HG02970 (cell line): Measurements from ENCODE around the gene MAPKBP1.

Experiments
- ATAC-seq: cut with Tn5 transposase; IDR thresholded peaks from one replicate; pipeline ENCODE4 v1.9.1; 2021; ENCODE audit warnings: mild to moderate bottlenecking, moderate library complexity, moderate number of reproducible peaks; ENCODE audit not compliant: unreplicated experiment, low FRiP score

MAPKBP1 gene

DNA sequence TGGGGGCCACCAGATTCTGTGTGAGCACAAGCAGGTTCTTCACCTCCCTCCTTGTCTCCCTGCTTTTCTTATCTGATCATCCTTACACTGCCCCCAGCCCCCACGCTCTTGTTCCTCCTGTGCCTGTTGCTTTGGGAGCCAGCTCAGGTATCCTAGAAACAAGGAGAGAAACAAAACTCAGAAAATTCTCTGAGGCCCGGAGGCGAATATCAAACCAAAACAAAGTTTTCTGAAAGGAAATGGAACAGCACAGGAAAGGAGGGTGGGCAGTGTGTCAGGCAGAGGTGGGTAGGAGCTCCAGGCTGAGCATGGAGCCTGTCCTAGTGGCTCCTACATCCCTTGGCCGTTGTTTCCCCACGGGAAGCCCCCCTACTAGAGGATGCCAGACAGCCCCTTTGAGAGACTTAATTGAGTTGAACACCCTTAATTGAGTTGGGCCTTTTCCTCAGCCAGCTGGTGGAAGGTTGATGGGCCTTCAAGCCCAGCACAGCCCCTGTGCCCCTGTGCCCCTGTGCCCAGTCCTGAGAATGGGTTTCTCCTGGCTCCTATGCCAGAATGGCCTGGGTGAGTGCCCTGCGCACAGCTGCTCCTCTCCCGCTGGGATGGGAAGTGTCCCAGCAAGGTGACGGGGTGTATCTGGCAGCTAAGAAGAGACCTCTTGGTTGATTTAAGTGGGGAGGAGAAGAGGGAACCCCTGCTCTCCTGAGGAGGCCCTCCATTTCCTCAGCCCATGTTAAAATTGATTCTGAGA, 30.8 kb downstream of the MAPKBP1 start:
- ATAC-seq: no peak

DNA sequence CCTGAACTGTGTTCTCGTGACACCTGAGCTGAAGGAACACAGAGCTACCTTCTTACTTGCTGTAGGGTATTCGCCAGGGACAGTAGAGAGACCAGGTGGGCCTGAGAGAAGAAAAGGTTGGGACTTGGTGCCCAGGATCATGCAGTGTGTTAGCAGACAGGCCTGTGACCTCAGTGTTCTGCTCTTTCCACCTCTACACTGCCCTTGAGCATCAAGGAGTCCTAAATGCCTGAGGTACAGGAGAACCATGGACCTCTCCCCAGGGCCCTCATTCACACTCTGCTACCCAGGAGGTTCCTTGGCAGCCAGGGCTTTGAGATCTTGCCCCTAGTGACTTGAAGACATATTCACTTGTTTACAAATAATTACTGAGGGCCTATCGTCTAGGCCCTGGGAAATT, 31.4 kb downstream of the MAPKBP1 start:
- no peak for ATAC-seq

DNA sequence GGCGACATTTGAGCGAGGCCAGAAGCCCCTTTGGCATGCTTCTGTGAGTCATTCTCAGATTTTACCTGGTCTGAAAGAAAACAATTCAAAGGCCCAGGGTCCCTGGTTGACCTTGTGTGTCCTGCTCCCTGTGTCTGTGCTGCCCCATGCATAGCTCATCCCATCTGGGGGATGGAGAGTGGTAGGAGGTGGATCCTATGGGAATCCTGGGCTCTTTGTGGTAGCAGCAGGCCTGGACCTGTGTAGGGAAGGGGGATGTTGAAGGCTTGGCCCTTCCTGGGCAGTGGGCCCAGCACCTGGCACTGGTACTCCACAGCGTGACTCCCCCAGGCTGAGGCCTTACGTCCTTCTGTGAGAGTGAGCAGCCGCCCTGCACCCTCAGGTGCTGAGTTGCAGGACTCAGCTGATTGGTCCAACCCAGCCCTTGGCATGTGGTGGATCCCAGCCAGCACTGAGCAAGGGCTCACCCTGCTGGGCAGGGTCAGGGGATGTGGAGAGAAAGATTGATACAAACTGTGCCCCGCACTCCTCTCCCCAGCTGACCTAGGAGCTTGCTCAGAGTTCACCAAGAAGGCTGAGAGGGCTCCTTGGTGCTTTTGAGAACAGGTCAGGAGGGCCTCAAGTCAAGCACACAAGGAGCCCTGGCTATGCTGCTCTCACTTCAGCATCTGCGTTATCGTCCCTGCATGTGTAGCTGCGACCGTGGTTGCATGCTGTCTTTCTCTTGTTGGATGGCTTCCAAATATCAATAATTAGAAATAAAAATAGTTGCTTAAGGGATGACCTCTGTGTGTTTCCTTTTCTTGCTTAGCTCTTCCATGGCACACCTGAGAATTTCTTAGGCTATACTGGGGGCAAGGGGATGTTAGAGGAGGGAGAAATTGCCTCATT, 32.3 kb downstream of the MAPKBP1 start:
- no peak for ATAC-seq

DNA sequence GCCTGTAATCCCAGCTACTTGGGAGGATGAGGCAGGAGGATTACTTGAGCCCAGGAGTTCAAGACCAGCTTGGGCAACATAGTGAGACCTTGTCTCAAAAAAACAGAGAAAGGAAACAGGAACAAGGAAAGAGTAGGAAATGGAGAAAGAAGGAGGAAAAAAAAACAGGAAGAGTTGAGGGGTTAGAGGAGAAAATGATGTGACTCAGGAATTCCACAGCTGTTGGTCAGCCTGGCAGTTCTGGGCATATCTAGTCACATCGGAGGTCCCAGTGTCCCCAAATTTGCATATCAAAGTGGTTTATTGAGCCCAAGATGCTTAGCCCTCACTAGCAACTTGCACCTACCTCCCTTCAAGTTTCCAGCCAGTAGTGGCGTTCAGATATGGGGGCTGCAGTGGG, 34.8 kb downstream of the MAPKBP1 start:
- ATAC-seq: no peak

DNA sequence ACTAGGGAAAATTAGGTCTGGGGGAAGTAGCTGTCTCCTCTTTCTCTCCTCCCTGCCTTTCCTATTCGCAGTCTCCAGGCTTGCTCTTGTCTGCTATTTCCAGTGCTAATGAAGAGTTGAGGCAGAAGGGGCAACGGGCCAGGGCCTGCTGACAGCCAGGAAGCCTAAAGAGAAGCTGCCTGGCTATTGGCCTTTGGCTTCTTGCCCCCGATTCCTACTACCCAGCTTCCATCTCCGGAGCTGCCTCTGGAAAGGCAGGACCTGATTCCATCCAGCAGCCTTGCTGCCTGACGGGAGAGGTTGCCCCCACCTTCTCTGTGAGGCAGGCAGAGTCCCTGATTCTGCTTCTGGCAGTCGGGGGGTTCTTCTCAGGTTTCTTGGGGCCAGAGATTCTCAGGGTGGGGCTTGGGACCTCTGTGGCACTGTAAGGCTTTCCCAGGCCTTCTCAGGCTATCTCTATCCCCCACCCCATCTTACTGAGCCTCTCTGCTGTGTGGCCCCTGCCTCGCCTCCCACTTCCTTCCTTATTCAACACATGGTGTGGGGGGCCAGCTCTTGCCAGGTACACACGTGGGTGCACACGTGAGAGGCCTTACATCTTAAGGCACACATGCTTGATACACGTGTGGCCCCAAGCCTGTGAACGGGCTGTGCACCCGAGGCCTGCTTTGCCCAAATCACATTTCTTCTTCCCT, 35.4 kb downstream of the MAPKBP1 start:
- no peak for ATAC-seq

DNA sequence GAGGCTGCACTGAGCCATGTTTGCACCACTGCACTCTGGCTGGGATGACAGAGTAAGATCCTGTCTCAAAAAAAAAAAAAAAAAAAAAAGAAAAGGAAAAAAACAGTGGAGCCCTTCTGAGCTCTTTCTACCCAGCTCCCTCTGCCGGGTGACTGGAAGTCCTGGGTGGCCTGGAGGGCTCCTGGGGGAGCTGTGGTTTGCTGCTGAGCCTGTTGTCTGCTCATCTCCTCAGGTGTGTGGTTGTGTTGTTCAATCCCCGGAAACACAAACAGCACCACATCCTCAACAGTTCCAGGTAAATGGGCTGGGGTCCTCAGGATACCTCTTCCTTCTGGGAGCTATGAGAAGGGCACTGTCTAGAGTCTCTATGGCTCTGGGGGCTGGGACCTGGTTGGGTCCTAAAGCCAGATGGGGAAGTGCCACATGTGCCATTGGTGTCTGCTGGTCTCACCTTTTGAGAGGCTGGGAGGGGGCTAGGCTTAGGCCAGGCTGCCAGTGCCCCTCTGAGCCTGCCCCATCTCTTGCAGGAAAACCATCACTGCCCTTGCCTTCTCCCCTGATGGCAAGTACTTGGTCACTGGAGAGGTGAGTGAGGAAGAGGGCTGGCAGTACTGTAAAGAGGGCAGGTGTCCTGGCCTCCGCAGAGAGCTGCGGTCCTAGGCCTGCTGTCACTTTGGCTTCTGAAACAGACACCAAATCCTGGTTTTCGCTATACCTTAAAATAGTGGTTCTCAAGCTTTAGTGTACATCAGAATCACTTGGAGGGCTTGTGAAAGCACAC, 36.6 kb downstream of the MAPKBP1 start:
- ATAC-seq: no peak

DNA sequence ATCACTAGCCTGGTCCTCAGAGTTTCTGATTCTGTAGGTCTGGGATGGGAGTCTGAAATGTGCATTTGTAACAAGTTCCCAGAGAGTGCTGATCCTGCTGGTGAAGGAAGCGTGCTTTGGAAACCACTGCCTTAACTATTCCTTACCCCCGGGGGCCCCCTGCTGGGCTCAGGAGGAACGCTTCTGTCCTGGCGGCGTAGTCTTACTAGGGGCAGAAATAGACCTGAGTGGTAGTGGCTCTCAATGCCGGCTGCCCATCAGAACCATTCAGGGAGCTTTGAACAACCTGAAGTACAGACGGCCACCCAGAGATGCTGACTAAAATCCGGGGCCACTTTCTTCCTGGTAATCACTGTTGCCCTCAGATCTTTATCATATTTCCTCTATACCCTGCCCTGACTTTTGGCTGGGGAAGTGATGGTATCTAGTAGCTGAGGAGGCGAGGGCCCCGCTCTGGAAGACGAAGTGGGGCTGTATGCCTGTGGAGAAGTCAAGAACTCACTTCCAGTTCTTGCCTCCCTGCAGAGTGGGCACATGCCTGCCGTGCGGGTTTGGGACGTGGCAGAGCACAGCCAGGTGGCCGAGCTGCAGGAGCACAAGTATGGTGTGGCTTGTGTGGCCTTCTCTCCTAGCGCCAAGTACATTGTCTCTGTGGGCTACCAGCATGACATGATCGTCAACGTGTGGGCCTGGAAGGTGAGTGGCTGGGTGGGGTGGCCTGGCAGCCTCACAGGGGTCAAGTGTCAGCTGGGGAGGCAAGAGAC, 37.3 kb downstream of the MAPKBP1 start:
- ATAC-seq: no peak

DNA sequence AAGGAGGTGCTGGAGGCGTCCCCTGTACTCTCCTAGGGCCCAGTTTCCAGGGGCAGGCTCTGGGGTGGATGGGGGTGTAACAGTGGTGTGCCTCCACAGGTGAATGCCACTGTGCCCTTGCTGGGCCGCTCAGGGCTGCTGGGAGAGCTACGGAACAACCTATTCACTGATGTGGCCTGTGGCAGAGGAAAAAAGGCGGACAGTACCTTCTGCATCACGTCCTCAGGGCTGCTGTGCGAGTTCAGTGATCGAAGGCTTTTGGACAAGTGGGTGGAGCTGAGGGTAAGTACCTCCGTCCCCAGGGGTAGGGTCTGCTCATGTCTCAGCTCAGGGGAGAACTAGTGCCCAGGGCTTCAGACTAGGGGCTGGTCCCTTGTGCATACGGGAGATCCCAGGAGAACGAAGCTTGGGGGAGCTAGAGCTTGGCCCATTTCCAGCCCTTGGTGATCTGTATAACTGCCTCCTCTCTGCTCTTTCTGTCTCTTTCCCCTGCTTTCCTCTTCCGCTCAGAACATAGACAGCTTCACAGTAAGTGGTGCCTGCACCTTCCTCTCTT, 38.6 kb downstream of the MAPKBP1 start:
- no peak for ATAC-seq

DNA sequence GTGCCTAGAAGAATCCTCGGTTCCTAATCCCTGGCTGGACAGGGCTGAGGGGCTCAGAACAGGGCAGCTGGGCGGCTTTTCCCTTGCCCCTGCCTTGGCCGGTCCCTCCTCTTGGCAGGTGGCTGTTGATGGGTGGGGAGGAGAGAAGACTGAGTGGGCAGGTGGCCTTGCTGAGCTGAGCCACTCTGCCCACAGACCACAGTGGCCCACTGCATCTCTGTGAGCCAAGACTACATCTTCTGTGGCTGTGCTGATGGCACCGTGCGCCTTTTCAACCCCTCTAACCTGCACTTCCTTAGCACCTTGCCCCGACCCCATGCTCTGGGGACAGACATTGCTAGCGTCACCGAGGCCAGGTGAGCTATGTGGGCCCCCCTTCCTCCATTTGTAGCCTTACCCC, 39.1 kb downstream of the MAPKBP1 start:
- no peak for ATAC-seq

DNA sequence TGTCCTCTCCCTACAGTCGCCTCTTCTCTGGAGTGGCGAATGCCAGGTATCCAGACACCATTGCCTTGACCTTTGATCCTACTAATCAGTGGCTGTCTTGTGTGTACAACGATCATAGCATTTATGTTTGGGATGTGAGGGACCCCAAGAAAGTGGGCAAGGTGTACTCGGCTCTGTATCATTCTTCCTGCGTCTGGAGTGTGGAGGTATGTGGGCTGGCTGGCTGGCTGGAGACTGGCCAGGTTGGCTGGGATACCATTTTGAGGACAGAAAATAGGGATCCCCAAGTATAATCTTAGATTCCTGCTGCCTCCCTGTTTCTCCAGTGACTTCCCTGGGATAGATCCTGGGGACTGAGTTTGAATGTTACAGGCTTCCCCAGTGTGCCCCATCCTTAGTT, 40.2 kb downstream of the MAPKBP1 start:
- no peak for ATAC-seq

DNA sequence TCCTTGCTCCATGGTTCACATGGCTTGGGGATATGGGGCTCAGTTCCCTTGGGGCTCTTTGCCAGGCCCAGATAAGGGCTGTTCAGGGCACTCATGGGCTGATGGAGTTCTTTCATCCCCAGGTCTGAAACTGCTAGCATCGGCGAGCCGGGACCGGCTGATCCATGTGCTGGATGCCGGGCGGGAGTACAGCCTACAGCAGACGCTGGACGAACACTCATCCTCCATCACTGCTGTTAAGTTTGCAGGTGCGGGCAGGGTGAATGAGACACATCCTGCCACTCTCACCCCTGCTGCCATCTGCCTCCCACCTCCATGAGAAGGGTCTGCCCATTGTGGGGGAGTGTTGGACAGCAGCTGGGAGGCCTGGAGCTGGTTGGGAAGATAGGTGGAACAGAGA, 42.5 kb downstream of the MAPKBP1 start:
- no peak for ATAC-seq

DNA sequence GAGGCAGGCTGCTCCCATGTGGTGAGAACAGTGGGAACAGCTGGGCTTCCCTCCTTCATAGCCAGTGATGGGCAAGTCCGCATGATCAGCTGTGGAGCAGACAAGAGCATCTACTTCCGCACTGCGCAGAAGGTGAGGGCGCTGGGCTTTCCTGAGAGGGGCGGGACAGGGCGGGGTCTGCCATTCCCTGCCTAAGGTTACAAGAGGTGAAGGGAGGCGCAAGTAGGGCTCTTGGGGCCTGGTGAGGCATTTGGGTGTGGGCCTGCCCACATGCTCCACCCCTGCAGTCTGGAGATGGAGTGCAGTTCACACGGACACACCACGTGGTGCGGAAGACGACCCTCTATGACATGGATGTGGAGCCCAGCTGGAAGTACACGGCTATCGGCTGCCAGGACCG, 43.0 kb downstream of the MAPKBP1 start:
- no peak for ATAC-seq

DNA sequence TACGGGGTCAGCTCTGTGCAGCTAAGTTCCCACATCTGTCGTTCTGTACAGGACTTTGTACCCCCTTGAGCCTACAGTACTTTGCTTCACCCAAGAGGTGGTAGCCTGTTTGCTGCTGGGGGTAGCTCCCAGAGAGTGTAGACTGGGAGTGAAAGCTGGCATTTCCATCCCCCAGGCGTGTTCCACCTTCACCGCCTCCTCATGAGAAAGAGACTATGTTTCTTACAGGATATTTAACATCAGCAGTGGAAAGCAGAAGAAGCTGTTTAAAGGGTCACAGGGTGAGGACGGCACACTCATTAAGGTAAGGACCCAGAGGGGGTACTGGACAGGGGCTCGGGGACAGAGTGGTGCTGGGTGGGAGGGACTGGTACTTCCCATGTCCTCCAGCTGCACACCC, 43.5 kb downstream of the MAPKBP1 start:
- no peak for ATAC-seq

DNA sequence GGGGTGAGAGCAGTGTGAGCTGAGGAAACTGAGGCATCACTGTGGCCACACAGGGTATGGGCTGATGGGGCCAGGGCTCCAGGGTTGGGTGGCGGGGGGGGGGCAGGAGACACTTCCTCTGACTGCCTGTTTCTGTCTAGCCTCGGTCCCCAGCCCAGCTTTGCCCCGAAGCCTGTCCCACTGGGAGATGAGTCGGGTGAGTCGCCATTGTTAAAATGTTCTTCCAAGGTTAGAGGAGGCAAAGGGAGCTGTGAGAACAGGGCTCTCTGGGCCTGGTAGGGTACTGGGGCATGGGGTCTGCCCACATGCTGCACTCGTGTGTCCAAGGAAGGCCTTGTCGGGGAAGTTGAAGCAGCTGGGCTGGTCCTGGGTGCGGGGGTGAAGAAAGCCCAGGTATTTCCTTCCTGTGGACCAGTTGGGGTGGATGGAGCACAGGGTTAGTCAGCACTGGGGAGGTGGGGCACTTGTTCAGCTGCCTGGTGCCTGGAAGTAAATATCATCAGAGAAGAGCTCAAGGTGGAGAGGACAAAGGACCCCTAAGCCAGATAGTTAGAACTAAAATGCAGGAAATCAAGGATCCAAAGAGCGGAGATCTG, 45.3 kb downstream of the MAPKBP1 start:
- ATAC-seq: no peak

DNA sequence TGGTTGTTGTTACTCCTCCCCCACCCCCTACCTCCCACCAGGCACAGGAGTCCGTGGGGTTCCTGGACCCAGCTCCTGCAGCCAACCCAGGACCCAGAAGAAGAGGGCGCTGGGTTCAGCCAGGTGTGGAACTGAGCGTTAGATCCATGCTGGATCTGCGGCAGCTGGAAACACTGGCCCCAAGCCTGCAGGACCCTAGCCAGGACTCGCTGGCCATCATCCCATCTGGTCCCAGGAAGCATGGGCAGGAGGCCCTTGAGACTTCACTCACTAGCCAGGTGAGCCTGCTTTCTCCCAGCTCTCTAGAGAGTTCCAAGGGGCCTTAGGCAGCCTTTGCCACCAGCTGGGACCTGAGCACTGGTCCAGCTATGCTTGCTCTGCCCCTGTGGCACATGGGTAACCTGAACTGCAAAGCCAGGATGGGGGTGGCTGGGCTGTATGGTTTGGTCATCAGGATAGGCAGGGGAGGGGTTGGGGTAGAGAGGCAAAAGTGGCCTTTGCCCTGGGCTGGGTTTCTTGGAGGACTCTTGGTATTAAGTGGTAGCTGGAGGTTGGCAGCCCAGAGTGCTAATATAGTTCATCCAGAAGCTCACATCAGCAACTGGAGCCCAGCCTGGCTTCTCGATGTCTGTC, 46.6 kb downstream of the MAPKBP1 start:
- no peak for ATAC-seq

DNA sequence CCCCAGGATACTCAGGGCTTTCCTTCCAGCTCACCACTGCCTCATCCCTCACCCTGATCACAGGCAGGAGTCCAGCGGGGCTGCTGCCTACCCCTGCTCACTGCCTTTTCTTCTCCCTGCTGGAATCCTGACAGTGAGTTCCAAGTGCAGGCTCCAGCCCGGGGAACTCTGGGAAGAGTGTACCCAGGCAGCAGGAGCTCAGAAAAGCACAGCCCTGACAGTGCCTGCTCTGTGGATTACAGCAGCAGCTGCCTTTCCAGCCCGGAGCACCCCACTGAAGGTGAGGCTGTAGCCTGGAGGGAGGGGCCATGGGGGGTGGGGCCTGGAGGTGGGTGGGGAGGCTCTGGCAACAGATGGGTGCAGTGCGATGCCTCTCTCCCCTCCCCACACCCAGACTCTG, 47.5 kb downstream of the MAPKBP1 start:
- ATAC-seq: no peak

DNA sequence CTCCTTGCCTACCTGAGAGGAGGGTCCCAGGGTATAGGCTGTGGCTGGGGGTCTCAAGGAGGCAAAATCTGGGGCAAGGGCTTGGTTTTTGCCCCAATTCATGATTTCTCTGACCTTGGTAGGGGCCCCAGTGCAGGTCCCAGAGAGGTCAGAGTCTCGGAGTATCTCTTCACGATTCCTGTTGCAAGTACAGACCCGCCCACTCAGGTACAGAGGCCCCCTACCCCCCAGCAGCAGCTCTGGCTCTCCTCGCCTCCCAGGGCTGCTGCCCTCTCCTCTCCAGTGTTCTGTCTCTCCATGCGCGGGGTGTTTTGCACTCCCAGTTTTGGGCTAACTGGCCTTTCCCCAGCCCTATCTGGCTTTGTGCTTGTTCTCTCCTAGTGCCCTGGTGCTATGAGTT, 48.2 kb downstream of the MAPKBP1 start:
- ATAC-seq: no peak

DNA sequence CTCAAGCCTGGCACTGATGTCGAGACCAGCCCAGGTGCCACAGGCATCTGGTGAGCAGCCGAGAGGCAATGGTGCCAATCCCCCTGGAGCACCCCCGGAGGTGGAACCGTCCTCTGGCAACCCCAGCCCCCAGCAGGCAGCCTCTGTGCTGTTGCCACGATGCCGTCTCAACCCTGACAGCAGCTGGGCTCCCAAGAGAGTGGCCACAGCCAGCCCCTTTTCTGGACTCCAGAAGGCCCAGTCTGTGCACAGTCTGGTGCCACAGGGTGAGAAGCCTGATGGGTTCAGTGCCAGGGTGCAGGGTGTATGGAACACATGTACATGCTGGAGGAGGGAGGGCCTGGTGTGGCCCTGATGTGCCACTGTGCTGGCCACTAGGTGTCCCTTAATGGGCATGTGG, 48.7 kb downstream of the MAPKBP1 start:
- no peak for ATAC-seq

DNA sequence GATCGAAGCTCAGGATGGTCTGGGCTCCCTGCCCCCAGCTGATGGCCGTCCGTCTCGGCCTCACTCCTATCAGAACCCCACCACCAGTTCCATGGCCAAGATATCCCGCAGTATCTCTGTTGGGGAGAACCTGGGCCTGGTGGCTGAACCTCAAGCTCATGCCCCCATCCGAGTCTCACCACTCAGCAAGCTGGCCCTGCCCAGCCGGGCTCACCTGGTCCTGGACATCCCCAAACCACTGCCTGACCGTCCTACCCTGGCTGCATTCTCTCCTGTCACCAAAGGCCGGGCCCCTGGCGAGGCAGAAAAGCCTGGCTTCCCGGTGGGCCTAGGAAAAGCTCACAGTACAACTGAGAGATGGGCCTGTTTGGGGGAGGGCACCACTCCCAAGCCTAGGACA, 49.2 kb downstream of the MAPKBP1 start:
- ATAC-seq: no peak
